HG03354 (cell line): ENCODE results near the gene ZNHIT6.
A peak's percentile ranks its signal among the peaks of the same experiment; 100 is the strongest.
"Not testable (repeated sequence)": the region's sequence is repeated elsewhere in the genome, so short reads cannot be mapped to it uniquely, and the experiment has no call there.

Source experiments
- ATAC-seq: cut with Tn5 transposase; IDR thresholded peaks from one replicate; pipeline ENCODE4 v1.9.1; 2021; ENCODE audit warnings: mild to moderate bottlenecking; ENCODE audit not compliant: unreplicated experiment, poor library complexity, severe bottlenecking

Gene ZNHIT6

GRCh38 chr1:85677656-85678055, 30.6 kb downstream of the ZNHIT6 start:
- ATAC-seq: no peak

GRCh38 chr1:85672031-85672660, 36.1 kb downstream of the ZNHIT6 start:
- no peak for ATAC-seq

- no peak for ATAC-seq
Observed at GRCh38 chr1:85665932-85666331, 42.3 kb downstream of the ZNHIT6 start.

GRCh38 chr1:85663382-85663781, 44.9 kb downstream of the ZNHIT6 start:
- ATAC-seq: no peak

- peak; percentile 55 for ATAC-seq
Observed at GRCh38 chr1:85661767-85662166, 46.5 kb downstream of the ZNHIT6 start.

GRCh38 chr1:85660541-85660940, 47.7 kb downstream of the ZNHIT6 start:
- peak; percentile 48 for ATAC-seq

GRCh38 chr1:85659174-85659573, 49.1 kb downstream of the ZNHIT6 start:
- ATAC-seq: no peak

GRCh38 chr1:85656948-85657347, 51.3 kb downstream of the ZNHIT6 start:
- no peak for ATAC-seq

GRCh38 chr1:85656256-85656655, 52.0 kb downstream of the ZNHIT6 start:
- no peak for ATAC-seq

- no peak for ATAC-seq
Observed at GRCh38 chr1:85655315-85655714, 52.9 kb downstream of the ZNHIT6 start.

GRCh38 chr1:85654066-85654782, 54.0 kb downstream of the ZNHIT6 start:
- ATAC-seq: no peak

- no peak for ATAC-seq
Observed at GRCh38 chr1:85652327-85652726, 55.9 kb downstream of the ZNHIT6 start.

GRCh38 chr1:85650645-85651044, 57.6 kb downstream of the ZNHIT6 start:
- no peak for ATAC-seq

GRCh38 chr1:85649591-85649990, 58.6 kb downstream of the ZNHIT6 start:
- no peak for ATAC-seq

- not testable (repeated sequence) for ATAC-seq
Observed at GRCh38 chr1:85641598-85642556, 66.4 kb downstream of the ZNHIT6 start.

GRCh38 chr1:85639920-85640319, 68.3 kb downstream of the ZNHIT6 start:
- ATAC-seq: not testable (repeated sequence)

GRCh38 chr1:85638412-85638811, 69.8 kb downstream of the ZNHIT6 start:
- ATAC-seq: no peak

- ATAC-seq: no peak
Observed at GRCh38 chr1:85630493-85630892, 77.7 kb downstream of the ZNHIT6 start.

GRCh38 chr1:85629532-85629920, 78.7 kb downstream of the ZNHIT6 start:
- no peak for ATAC-seq

GRCh38 chr1:85628791-85629531, 79.3 kb downstream of the ZNHIT6 start:
- ATAC-seq: no peak
